ENCODE results near the gene PPM1E.

DNA sequence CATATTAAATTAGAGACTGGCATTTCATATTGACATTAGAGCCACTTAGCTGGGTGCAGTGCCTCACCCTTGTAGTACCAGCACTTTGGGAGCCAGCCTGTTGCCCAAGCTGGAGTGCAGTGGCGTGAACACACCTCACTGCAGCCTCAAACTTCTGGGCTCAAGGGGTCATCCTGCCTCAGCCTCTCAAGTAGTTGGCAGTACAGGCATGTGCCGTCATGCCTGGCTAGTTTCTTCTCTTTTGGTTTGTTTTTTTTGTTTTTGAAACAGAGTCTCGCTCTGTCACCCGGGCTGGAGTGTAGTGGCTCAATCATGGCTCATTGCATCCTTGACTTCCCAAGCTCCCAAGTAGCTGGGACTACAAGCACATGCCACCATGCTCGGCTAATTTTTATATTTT, 8.7 kb downstream of the PPM1E start:
- TF ChIP-seq, protein P1, sequence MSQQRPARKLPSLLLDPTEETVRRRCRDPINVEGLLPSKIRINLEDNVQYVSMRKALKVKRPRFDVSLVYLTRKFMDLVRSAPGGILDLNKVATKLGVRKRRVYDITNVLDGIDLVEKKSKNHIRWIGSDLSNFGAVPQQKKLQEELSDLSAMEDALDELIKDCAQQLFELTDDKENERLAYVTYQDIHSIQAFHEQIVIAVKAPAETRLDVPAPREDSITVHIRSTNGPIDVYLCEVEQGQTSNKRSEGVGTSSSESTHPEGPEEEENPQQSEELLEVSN (IDR thresholded peaks at IDR 0.05; ENCODE audit: borderline replicate concordance, low read depth): no peak
- TF ChIP-seq KDM5A (IDR thresholded peaks at IDR 0.05): no peak
- no peak for TF ChIP-seq CEBPB (IDR thresholded peaks at IDR 0.05)
- no peak for TF ChIP-seq JUNB (IDR thresholded peaks at IDR 0.05)
- TF ChIP-seq CBX8 (IDR thresholded peaks at IDR 0.05): no peak
- no peak for TF ChIP-seq RFX5 (IDR thresholded peaks at IDR 0.05)
- TF ChIP-seq POLR2A (IDR thresholded peaks at IDR 0.05; ENCODE audit: low read length): no peak
- TF ChIP-seq, protein P2, sequence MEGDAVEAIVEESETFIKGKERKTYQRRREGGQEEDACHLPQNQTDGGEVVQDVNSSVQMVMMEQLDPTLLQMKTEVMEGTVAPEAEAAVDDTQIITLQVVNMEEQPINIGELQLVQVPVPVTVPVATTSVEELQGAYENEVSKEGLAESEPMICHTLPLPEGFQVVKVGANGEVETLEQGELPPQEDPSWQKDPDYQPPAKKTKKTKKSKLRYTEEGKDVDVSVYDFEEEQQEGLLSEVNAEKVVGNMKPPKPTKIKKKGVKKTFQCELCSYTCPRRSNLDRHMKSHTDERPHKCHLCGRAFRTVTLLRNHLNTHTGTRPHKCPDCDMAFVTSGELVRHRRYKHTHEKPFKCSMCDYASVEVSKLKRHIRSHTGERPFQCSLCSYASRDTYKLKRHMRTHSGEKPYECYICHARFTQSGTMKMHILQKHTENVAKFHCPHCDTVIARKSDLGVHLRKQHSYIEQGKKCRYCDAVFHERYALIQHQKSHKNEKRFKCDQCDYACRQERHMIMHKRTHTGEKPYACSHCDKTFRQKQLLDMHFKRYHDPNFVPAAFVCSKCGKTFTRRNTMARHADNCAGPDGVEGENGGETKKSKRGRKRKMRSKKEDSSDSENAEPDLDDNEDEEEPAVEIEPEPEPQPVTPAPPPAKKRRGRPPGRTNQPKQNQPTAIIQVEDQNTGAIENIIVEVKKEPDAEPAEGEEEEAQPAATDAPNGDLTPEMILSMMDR (IDR thresholded peaks at IDR 0.05): no peak
- no peak for TF ChIP-seq ESRRA (IDR thresholded peaks at IDR 0.05; ENCODE audit: borderline replicate concordance, low read length)

Data from A549 (cell line).